Kidney epithelial cell (primary cell): ENCODE data around the gene RMDN3. TPM values are rescaled to one million over a fixed set of nuclear protein-coding genes. Genes with fewer than 3 reads are reported as not detected.

Experiments
- DNase-seq: peaks from one replicate; pipeline ENCODE4 v3.0.0-alpha.2; 2010; ENCODE audit warnings: low read depth
- H3K27me3 ChIP-seq: 2 replicates; pipeline ENCODE4 v1.6.0; 2011; ENCODE audit warnings: low read length; ENCODE audit not compliant: control insufficient read depth, insufficient read depth
- H3K36me3 ChIP-seq: 2 replicates; pipeline ENCODE4 v1.5.1; 2011; ENCODE audit warnings: low read length; ENCODE audit not compliant: control insufficient read depth, insufficient read depth
- H3K4me3 ChIP-seq: 2 replicates; pipeline ENCODE4 v1.5.1; 2011; ENCODE audit warnings: low read depth, mild to moderate bottlenecking, control low read depth, low read length
- CTCF ChIP-seq: IDR thresholded peaks from 2 replicates; pipeline ENCODE4 v1.5.1; 2011; ENCODE audit warnings: mild to moderate bottlenecking, moderate library complexity, low read length, control low read depth, inconsistent platforms; ENCODE audit not compliant: insufficient read depth, poor library complexity, severe bottlenecking
- total RNA-seq: library from RNA; depleted of rRNA; stranded (reverse); fragments of >200 nt; gene quantifications from 2 replicates; pipeline ENCODE4 v1.2.3, GENCODE V29; 2015

Gene RMDN3
- total RNA-seq, 1 donor from 2014 or later: 26.5 TPM

- DNase-seq: no peak
- H3K4me3 ChIP-seq: no peak overlapping the region
- no peaks in the 10 kb centered on the region for H3K36me3 ChIP-seq
- no peaks in the 10 kb centered on the region for H3K27me3 ChIP-seq
- no peak for TF ChIP-seq CTCF
Observed at GRCh38 chr15:40747685-40748631, 7.1 kb downstream of the RMDN3 start.

GRCh38 chr15:40746916-40747418 is 8.1 kb downstream of the RMDN3 start:
- Histone ChIP-seq H3K36me3 (no peaks in the 10 kb centered on the region), H3K4me3 (no peak overlapping the region), H3K27me3 (no peaks in the 10 kb centered on the region)
- no peak for TF ChIP-seq CTCF
- DNase-seq: no peak

GRCh38 chr15:40744815-40745152 is 10.3 kb downstream of the RMDN3 start:
- H3K4me3 ChIP-seq: no peak overlapping the region
- no peak for DNase-seq
- H3K36me3 ChIP-seq: no peaks in the 10 kb centered on the region
- TF ChIP-seq CTCF: no peak
- no peaks in the 10 kb centered on the region for H3K27me3 ChIP-seq

- TF ChIP-seq CTCF: peak; percentile 17
- H3K27me3 ChIP-seq: no peaks in the 10 kb centered on the region
- no peak overlapping the region for H3K4me3 ChIP-seq
- DNase-seq: no peak
- H3K36me3 ChIP-seq: no peaks in the 10 kb centered on the region
Observed at GRCh38 chr15:40743921-40744814, 10.9 kb downstream of the RMDN3 start.

GRCh38 chr15:40743485-40743901 is 11.6 kb downstream of the RMDN3 start:
- Histone ChIP-seq H3K27me3 (no peaks in the 10 kb centered on the region), H3K4me3 (no peak overlapping the region), H3K36me3 (no peaks in the 10 kb centered on the region)
- no peak for DNase-seq
- no peak for TF ChIP-seq CTCF
